Measurements from ENCODE around the gene STX17. TPM values are rescaled to one million over a fixed set of nuclear protein-coding genes. Genes with fewer than 3 reads are reported as not detected.

Gene STX17
- total RNA-seq, 1 donor from 2014 or later: 36.6 TPM

DNA sequence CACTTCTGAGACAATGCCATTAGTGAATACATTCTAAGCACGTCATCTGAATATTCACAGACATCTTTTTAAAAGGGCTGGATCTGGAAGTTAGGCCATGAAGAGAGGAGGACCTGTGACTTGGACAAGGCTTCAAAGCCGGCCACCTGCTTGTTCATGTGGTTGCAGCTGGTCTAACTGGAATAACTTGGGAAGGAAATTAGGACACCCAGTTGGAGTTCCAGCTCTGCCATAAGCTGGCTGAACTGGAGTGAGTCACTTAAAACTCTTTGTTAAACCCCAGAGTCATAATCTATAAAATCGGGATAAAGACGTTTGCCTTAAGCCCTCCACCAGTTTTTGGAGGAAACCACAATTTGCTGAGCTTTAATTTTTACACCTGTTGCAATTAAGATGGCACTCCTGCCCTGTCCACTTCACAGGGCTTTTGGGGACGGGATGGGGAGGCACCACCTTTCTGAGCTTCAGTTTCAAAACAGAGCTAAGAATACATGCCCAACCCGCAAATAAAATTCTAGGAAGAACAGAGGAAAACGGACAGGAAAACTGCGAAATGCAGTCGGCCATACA lies 536 bp upstream of the STX17 start:
- intact Hi-C loops (cut with micrococcal nuclease): loop anchor here (1.0 to 5.0 kb wide), 8 partner anchors 39 to 683 kb away; partner anchors contain the start of genes INVS, MSANTD3, SEC61B and TEX10

DNA sequence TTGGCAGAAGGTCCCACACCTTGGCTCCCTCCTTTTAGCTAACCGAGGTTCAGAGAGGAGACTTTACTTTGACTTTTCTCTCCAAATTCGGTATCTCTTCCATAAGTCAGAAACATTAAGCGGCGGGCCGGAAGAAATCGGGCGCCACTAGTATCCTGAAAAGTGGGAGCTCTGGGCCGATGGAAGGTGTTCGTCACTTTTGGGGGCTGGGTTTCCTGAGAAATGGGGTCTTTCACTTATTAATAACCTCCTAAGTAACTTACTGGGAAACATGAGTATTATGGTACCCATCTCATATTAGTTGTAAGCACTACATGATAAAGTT lies 716 bp downstream of the STX17 start:
- intact Hi-C loops (cut with micrococcal nuclease): loop anchor here (2.0 to 5.0 kb wide), 5 partner anchors 40 to 684 kb away; partner anchors contain the start of genes MSANTD3, SEC61B and TEX10

DNA sequence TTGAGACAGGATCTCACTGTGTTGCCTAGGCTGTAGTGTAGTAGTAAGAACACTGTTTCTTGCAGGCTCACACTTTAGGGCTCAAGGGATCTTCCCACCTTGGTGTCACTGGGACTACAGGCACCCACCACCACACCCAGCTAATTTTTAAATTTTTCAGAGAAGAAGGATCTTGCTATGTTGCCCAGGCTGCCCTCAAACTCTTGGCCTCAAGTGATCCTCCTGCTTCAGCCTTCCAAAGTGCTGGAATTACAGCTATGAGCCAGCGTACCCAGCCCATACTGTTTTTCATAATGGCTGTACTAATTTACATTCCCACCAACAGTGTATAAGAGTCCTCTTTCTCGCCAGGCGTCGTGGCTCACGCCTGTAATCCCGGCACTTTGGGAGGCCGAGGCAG lies 5.1 kb downstream of the STX17 start:
- intact Hi-C loops (cut with micrococcal nuclease): no loop called here

DNA sequence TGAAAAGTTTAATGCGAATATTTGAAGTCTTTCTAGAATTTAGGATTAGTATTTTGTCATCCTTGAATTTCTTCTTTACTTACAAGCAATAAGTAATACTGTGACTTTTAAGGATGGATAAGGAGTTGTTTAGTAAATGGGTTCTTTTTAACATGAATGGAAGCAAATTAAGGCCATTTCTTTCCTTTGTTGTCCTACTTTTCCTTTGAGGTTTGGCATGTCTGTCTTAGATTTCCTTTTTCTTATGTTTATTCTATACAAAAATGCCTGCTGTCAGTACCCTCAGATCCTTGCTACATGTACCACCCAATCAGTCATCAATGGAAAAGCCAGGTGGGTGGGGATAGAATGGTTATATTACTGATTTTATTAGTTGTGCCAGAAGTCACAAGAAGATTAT lies 10.2 kb downstream of the STX17 start:
- intact Hi-C loops (cut with micrococcal nuclease): no loop called here

DNA sequence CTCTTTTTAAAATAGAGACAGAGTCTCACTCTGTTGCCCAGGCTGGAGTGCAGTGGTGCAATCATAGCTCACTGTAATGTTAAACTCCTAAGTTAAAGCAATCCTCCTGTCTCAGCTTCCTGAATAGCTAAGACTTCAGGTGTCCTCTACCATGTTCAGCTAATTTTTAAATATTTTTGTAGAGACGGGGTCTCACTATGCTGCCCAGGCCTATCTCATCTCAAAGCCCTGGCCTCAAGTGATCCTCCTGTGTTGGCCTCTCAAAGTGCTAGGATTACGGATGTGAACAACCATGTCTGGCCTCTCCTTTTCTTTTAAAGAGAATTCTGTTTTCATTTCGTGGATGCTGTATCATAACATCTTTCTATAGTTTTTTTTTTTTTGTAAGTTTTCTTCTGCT lies 11.7 kb downstream of the STX17 start:
- intact Hi-C loops (cut with micrococcal nuclease): no loop called here

DNA sequence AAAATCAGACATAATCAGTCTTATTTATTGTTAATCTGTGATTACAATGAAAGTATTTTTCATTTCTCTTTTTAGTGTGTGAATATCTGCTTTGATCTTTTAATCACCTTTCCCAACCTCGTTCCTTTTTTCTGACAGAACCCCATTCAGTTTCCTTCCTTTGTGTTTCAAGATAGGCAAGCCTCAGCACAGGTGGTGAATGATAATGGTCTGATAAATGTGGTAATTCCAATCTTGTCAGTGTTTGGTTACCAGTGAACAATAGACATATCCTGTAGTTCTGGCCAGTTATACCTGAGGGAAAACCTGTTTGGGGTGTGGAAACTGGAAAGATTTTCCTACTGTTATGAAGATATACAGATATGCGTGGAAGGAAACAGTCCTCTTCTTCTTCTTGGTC lies 13.5 kb downstream of the STX17 start:
- intact Hi-C loops (cut with micrococcal nuclease): no loop called here

DNA sequence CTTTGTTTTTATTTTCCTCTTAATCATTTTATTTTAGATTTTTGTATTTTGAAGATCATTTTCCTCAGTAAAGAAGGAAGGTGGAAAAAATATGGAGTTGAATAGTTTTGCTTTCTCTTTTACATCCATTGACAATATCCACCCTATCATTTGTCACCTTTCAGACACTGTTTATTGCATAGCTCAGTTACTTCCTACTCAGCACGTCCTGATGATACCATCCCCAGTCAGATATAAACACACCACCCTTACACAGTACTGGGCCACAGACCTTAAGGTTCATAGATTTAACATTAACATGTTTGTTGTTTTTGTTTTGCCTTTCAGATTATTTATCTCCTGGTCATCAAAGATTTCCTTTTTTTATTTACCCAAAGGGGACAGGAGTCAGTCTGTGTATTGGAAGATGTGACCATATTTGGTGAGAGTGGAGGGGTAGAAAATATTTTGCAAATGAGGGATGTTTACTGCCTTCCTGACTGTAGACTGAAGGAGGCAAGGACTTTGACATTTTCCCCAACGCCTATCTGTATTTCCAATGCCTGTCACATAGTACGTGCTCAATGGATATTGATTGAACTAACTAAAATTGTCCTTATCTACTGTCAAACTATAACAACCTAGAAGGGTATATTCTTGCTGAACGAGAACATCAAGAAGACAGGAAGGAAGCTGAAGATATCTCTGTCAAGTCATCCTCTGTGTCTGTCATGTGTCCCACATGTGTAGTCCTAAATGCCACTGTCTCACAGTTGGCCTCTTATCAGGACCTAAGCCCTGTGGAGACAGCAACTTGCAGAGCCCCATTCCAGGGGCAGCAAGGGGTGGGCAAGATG lies 15.6 kb downstream of the STX17 start:
- intact Hi-C loops (cut with micrococcal nuclease): no loop called here

DNA sequence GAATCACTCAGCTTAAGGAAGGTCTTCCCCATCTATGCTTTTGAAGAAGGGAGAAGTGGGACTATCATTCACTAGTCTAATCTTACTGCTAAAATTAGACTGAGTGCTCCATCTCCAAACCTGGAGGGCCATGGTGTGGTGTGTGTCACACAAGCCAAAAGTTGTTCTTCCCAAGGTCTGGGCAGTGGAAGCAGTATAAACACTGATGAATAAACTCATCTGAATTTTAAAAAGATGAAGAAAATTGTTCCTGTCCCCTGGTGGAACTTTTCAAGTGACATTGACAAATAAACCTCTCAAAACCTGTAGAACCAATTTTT lies 16.2 kb downstream of the STX17 start:
- intact Hi-C loops (cut with micrococcal nuclease): no loop called here

DNA sequence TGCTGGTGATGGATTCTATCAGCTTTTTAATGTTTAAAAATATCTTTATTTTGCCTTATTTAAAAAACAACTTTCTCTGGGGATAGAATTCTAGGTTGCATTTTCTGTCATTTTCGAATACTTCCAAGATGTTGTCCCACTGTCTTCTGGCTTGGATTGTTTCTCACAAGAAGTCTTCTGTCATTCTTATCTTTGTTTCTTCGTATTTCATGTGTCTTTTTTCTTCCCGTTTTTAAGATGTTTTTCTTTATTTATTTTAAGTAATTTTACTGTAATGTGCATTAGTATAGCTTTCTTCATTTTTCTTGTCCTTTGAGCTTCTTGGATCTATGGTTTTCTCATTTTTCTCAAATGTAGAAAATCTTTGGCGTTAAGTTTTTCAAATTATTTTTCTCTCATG lies 19.1 kb downstream of the STX17 start:
- intact Hi-C loops (cut with micrococcal nuclease): no loop called here

DNA sequence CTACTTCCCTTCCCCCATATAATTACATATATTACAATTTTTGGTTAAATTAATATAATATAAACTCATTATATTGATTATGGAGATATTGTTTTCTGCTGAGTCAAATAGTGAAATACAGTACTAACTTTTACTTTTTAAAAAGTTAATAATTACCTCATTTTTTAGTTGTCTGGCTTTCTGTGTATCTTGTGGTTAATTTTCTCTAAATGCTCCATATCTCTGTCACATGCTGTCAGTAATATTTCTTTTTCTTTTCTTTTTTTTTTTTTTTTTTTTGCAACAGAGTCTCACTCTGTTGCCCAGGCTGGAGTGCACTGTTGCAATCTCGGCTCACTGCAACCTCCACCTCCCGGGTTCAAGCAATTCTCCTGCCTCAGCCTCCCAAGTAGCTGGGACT lies 23.2 kb downstream of the STX17 start:
- intact Hi-C loops (cut with micrococcal nuclease): no loop called here

DNA sequence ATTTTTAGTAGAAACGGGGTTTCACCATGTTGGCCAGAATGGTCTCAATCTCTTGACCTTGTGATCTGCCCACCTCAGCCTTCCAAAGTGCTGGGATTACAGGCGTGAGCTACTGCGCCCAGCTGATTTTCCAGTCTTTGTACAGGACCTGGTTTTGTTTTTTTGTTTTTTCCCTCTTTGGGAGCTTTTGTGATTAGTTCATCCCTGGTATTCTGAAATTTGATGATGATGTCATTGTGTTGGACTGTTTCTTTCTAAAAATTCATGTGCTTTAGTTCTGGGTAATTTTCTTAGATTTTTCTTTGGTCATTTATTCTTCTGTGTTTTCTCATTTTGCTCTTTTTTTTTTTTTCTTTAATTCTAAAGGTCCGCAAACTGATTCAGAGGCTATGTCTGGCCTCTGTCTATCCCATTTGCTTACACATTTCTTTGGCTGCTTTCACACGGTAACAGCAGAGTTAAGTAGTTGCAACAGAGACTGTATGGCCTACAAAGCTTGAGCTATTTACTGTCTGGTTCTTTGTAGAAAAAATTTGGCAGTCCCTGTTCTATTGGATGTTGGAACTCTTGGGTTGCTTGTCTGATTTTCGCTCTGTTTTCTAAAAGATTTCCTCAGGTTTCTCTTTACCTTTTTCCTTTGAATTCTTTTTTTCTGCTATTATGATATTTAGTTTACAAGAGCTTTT lies 24.8 kb downstream of the STX17 start:
- intact Hi-C loops (cut with micrococcal nuclease): no loop called here

DNA sequence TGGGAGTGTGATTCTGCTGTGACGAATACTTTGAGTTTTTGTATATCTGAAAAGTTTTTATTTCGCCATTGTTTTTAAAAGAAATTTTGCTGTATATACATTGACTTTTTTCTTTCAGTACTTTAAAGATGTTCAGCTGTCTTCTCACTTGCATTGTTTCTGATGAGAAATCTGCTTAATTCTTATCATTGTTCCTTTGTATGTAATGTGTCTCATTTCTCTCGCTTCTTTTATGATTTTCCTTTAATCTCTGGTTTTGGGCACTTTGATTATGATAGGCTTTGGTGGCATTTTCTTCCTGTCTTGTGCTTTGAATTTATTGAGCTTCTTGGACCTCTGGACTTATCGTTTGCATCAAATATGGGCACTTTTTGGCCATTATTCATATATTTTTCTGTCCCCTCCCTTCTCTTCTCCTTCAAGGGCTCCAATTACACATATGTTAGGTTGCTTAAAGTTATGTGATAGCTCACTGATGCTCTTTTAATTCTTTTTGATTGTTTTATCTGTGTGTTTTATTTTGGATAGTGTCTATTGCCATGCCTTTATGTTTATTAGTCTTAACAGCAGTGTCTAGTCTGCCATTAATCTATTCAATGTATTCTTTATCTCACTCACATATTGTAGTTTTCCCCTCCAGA lies 30.6 kb downstream of the STX17 start:
- intact Hi-C loops (cut with micrococcal nuclease): no loop called here

DNA sequence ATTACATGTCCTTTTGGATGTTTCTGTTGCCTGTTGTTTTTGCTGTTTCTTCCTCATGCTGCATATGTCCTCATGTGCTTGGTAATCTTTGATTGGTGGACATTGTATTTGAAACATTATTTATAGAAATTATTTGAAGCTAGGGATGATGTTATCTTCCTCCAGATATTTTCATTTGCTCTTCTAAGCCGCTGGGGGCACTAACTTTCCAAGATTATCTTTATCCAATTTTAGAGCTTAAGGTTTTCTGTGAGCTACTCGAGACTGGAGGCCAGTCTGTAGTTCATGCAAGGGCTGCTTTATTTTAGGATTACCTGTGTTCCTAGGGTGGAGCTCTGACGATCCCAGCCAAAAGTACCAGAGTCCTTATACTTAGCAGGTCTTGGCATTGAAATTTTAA lies 40.9 kb downstream of the STX17 start:
- intact Hi-C loops (cut with micrococcal nuclease): no loop called here

DNA sequence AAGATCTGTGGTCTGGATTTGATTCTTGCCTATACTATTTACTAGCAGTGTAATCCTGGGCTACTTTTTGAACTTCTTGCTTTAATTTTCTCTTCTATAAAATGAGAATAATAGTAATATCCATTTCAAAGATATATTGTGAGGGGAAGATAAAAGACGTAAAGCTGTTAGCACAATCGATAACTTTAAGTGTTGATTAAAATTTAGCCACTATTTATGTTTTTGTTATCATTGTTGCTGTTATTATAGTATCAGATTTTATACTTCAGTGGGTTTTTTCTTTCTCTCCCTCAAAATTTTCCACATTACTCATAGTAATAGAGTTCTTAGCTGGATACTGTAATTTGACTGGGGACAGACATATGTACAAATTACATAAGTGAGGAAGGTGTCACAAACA lies 42.0 kb downstream of the STX17 start:
- intact Hi-C loops (cut with micrococcal nuclease): no loop called here

DNA sequence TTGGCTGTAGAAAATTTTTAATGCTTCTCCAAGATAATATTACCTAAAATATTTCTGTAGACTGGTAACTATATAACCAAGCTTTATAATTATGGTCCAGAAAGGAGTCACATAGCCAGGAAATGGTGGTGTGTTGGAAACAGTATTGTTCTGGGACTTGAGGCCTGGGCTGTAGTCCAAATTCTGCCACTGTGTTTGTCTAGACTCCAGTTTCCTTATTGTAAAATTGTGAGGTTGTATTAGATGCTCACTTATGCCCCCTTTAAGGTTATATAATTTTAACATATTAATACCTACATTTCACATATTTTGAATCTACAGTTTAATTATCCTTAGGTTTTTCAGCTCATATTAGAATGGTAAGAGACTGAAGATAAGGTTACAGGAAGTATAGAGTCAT lies 42.4 kb downstream of the STX17 start:
- intact Hi-C loops (cut with micrococcal nuclease): no loop called here

DNA sequence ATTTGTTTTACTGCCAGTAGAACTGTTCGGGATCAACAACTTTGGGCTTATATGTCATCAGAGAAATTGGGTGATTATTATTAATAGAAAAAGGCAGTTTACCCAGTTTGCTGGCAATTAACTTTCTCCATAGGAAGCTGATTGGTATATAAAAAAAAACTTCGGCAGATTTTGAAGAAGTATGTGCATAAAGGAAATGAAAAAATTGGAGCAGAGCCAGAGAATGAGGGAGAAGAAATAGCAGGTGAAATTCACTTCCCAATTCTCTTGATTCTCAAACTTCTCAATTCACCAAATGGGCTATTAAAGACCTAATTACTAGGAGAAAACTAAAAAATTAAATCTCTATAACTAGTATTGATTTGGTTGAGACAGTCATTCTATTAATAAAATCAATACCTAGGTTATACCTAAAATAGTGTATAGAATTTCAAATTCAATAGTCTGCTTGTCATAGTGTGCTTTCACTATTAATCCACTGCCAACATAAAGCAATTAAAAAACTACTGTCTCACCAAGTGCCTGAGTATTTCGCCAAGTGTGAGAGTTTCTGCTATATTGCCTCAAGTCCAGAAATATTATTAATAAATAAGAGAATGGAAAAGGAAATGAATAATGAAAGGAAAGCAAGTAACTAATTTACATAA lies 47.5 kb downstream of the STX17 start:
- intact Hi-C loops (cut with micrococcal nuclease): no loop called here

DNA sequence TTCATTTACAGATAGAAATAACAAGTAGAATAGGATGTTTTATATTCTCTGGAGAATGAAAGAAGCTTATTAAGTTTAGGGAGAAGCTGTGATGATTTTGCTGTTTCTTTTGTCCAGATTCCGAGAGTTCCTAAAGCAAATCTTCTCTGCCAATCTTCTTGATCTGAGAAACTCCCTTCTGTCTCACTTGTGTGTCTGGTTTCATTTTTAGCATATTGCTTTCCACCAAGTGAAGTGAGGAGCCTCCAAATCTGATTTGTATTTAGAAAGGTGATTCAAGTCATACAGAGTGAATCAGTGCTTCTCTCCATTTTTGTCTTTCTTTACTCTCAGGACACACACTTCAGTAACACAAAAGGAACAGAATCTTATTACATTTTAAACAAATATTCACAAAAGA lies 48.4 kb downstream of the STX17 start:
- intact Hi-C loops (cut with micrococcal nuclease): no loop called here

DNA sequence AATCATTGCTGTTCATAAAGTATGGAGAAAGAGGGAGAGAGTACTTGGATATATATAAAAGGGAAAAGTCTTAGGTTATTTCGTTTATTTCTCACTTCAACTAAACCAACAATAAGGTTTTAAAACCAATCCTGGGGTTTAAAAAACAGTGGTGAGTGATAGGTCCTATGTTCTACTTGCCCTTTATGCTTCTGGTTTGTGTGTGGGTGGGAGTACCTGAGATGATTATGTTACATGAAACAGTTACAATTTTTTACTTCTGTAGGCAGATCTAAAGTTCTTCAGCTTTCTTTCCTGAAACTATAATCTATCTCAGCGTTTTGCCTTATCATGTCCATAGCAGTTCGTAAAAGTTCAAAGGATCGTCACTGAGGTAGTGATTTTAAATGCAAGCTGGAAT lies 49.2 kb downstream of the STX17 start:
- intact Hi-C loops (cut with micrococcal nuclease): no loop called here

DNA sequence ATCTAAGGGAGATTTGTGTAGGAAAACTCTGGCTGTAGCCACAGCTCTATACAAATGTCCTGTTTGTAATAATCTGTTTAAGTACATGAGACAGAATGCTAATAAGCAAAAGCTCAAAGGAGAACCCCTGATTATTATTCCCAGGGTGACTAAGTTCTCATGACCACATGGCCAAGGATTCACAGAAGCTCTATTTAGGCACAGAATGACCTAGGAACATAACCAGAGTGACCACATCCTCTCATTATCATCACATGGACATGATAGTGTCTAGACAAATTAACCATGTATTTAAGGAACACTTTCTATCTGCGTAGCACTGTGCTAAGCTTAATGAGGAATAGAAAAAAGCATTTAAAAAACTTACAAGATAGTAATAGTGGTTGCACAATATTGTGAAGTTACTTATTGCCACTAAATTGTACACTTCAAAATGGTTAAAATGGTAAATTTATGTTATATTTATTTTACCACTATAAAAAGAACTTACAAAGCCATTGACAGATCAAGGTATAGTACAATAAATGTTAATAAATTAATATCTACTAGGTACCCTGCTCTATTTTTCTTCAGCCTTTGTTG lies 56.3 kb downstream of the STX17 start:
- intact Hi-C loops (cut with micrococcal nuclease): no loop called here

DNA sequence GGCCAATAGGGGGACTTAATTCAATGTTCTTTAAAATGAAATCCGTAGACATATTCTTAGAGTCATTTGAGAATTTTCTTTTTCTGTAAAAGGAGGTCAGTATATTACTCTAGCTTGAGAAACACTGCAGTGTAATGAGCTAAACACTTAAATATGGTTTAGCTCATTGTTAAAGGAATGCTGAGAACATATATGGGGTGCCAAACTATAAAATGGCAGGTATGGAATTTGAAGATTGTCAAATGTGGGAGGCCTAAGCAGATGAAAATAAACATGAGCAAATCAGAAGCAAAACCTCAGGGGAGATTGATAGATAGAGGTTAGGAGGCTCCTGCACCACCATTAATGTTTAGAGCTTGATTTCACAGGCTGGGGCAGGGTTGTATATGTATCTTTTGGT lies 57.9 kb downstream of the STX17 start:
- intact Hi-C loops (cut with micrococcal nuclease): no loop called here

DNA sequence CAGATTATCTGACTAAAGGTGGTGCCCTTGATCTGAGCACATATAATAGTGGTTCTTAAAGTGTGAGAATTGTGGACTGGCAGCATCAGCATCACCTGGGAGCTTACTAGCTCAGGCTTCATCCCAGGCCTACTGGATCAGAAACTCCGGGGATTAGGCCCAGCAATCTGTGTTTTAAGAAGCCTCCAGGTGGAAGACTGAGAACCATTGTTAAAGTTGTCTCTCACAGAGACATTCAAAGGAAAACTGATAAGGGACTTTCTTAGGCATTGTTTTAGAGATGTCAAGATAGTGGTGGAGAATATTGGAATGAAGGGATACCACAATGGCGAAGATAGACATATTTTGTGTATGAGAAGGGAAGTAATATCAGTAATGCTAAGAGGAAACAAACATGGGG lies 59.5 kb downstream of the STX17 start:
- intact Hi-C loops (cut with micrococcal nuclease): no loop called here

All from T-helper 2 cell treated with Interferon-gamma antibody and Interleukin-4, amounts not matched to agents 100 ng/mL and 5 ng/mL, for 36 hours (primary cell).